Limb (tissue), 2 donors: ENCODE measurements around the gene SPATS2L.

Experiments used
- DNase-seq, 2 donors: peaks; one replicate each; pipeline ENCODE4 v3.0.0-alpha.2; 2016; ENCODE audit errors: extremely low spot score in 2 of 2

Gene SPATS2L

DNA sequence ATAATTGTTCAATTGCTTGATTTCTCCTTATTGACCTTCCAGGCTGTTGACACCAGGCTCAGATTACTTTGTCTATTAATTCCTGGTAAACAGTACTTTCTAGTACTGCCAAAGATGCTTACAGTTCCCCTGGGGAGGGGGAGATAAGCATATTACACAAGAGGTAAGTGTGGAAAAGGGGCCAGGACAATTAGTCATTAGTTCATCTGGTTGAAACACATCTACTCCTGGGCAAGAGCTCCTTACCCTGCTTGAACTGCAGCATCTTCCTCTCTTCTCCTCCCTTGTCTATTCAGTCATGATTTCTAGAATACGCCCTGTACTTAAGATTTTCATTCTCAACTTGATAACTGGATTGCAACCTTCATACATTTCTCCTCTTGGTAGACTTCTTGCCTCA lies 10.4 kb upstream of the SPATS2L start:
- DNase-seq = no peak

DNA sequence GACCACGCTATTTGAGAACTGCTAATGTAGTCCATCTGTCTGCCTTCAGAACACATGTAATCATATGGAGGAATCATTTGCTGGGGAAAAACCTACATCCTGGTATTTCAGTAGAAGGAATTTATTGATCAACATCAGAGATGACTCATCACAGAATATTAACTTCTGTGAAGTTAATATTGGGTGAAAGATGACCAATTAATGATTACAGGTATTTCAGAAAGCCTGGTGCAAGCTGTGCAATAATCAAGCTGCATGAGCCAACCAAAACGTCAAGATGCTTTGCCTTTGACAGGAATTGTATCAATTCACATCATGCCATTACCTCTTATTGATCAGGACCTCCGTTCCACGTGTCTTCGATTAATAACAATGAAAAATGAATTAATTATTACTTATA lies 9.4 kb upstream of the SPATS2L start:
- DNase-seq = no peak

DNA sequence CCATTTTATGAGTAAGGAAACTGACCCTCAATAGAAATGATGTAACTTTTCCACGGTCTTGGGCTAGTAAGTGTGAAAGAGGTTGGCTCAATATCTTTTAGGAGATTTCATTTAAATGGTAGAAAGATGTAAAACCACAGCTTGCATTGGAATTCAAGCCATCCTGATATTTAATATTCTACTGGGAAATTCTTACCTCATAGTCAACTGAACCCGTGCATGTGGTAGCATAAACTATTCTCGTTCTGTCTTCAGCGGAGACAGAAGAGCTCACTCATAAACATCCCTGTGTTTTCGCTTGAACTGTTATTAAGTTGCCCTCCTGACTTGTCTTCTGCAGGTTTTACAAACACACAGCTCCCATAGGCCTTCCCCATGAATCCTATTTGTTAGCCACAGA lies 8.5 kb upstream of the SPATS2L start:
- DNase-seq = no peak

DNA sequence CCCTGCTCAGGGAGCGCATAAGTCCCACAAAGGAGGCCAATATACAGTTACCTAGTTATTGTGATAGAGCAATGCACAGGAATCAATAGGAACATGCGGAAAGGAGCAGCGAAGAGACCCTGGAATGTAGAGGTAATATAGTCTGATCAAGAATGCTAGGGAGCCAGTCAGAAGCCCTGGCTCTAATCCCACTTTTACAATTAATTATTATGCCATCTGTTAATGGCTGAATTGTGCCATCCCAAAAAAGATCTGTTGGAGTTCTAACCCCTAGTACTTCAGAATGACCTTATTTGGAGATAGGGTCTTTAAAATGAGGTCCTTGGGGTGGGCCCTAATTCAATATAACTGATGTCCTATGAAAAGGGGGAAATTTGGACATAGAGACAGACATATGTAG lies 7.7 kb upstream of the SPATS2L start:
- DNase-seq = no peak

DNA sequence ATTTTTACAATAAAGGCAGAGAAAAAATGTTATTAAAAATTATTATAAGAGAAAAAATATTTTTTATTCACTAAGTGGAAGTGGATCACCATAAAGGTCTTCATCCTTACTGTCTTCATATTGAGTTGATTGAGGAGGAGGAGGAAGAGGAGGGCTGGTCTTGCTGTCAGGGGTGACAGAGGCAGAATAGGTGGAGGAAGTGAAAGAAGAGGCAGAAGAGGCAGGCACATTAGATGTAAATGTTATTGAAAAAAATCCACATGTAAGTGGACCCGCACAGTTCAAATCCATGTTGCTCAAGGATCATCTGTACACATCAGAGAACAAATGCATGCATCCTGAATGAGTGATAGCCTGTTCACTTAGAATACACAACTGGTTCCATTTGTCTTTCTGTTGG lies 6.4 kb upstream of the SPATS2L start:
- DNase-seq = no peak

DNA sequence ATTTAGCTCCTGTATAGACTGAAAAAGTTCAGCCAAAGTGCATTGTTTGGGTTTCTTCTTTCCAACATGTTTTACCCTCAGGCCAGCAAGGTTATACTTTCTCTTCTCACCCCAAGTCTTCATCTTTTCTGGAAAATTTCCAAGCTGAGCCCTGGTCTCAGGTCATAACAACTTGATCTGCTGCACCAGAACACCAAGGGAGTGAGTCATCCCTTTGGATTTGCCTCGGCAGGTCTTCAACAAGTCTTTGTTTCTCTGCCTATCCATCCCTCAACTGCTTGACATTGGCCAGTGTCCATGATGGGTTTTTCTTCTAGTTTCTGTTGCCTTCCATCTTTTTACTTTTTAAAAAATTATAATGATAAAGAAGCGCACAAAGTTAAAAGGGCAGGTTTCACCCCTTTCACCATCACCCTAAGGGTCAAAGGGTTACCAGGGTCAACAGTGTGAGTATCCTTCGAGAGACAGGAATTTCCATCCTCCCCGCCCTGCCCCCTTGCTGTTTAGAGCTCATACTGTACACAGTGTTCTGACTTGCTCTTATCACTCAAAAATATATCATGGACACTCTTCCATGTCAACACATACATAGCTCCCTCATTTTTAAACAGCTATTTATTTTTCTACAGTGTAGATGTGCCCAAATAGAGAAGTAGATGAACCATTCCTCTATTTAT lies 5.7 kb upstream of the SPATS2L start:
- DNase-seq = no peak

DNA sequence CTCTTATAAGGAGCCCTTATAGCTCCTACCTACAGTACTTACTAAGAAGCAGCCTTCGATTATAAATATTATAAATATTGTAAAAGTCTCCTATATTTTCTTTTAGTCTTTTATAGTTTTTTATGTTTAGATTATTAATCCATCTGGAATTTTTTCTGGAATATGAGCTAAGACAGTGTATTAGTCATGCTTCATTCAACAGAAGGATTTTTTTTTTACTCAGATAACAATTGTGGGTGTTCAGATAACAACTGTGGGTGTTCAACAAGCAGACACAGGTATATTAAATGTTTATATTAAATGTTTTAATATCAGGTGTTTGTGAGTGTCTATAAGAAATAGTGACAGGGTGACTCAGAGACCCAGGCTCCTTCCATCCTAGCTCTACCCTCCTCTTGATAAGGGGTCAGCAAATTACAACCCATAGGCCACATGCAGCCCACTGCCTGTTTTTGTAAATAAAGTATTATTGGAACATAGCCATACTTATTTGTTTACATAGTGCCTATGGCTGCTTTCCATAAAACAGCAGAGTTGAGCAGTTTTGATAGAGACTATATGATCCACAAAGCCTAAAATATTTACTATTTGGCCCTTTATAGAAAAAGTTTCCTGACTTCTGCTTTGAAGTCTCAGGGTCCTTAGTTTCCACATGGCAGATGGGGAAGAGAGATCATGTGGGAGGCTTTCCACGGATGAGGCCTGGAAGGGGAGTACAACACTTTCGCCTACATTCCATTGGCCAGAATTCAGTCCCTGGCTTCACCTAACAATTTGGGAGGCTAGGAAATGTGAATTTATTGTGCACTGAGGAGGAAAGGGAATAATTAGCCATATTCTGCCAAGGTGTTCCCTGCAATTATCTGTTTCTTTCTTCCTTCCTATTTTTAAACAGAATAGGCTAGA lies 4.3 kb upstream of the SPATS2L start:
- DNase-seq = no peak

DNA sequence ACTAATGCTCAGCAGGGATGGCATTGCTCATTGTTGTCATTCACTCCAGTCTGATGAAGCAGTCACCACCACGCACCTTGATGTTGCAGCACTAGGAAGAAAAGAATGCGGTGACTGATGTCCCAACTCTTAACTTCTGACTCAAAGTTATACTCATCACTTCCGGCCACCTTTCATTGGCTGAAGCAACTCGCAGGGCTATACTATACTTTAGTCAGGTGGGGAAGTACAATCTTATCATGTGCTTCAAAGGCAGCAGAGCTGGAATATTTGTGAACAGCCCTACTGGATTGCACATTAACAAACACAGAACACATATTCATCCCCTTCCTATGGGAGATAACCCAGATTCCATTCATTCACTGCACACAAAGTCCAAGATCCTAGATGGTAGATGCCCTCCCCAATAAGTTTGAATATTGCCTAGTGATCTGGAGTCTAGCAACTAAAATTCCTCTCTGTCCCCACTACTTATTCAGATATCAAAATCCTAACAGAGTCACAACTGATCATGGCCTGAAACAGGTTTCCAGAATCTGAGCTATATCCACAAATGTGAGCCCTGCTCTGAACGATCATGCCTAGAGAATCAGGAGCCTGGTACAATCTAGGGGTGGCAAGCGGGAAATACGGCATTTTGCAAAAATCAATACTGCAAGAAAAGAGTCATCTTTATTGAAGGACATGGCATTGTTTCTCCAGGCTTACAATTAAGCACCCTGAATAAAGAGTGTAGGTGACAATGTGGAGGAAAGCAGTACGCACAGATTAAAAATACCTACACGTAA lies 3.4 kb upstream of the SPATS2L start:
- DNase-seq = no peak

DNA sequence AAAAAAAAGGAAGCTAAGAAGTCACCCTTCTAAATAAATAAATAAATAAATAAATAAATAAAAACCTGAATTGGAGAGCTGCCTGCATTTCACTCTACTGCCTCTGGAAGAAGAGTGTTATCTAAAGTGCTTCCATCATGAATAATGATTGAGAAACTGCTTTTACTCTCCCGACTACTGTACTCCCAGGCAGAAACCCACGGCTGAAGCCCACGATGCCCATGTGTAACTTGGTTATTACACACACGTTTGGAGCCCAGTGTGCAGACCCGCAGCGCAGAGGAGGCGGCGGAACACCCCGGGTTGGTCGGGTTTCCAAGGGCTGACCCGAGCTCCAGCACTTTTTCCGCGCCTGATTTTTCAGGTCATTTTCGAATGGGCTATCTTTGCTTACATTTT lies 697 bp upstream of the SPATS2L start:
- DNase-seq = peak; percentile 72 to 76

DNA sequence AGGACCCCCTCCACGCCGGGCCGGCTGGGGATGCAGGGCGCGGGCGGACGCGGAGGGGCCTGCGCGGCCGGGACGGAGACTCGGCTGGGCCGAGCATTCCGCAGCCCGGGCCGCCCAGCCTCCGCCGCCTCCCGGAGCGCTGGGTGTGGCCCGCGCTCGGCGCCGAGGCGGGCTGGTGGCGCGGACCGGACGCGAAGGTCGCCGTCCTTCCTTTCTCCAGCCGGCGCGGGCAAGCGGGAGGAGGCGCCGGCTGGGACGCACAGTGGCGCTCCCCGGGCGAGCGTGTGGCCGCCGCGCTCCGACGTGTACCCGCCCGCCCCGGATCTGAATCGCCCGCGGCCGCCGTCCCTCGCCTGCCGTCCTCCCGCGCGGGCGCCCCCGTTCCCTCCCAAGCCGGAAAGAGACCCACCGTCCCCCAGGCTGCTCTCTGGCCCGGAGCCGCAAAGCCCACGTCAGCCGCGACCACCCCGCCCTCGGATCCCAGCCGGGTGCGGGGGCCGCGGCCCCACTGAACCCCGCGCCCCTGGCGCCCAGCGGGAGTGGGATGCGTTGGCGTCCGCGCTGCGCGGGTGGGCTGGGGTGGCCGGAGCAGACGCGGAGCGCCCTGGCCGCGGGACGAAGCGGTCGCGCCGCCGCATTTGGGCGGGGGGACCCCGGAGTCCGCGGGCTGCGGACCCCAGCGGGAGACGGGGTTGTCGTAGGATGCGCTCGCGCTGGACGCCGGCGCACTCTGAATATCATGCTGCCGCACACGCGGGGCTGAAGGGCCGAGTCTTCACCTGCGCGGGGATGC lies 634 bp downstream of the SPATS2L start:
- DNase-seq = peak in 1 of 2 donors; percentile 76

DNA sequence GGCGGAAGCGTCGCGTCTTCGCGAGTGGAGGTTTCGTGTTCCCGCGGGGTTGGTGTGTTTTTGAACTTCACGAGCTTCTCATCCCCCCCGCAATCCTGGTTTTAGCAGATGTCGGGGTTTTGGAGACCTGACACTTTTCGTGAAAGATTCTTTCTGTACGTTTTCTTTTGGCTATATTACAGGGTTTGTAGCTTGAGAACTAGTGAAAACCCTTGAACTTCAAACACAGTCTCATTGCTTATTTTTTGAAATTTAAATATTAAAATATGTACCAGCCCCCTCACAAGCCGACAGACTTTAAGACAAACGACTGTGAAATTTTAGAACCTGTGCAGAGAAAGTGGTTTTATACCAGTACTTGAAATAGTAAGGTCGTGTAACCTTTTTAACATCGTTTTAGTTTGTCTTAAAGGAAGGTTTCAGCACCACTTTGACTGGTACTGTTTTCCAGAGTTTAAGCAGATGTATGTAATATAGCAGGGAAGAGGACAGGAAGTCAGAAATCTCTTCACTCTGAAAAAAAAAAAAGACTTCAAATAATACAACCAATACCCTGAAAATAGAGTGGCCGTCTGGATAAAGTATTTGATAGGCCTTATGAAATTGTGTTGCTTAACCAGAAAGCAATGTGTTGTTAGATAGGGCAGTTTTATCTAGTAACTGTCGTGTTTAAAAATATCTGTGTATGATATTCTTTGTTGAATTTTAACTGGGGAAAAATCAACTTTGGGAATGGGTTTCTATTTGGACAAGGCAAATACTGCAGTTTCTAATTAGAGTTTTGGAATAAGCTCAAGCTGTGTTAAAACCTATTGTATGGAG lies 1.4 kb downstream of the SPATS2L start:
- DNase-seq = peak in 1 of 2 donors; percentile 40

DNA sequence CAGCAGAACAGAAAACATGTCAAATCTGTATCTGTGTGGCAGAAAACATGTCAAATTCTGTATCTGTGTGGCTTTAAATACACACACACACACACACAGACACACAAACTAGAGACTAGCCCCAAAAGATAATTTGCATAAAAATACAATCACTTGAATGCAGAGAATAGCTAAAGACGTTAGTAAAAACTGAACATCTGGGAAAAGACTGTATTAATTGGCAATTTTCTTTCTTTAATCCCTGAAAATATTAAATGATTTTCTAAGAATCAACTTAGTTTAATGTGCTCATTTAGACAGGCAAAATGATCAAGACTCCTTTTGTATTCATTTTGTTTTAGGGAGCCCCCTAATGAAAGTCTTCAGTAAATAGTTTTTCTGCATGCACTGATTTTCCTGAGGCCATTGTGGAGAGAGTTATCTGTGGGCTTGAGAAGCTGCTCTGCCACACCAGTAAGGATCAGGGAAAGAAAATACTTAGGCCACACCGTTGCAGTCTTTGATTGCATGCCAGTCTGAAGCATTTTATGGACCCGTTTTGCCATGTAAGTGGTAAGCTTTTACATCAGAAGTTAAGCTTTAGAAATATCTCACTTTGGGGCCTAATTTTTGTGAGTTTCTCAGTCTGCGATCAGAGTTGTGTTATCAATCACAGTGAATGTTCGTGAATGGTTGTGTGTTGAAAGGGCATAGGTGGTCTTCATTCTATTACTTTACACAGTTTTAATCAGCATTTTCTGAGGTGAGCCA lies 2.2 kb downstream of the SPATS2L start:
- peak in 1 of 2 donors; percentile 70 for DNase-seq

DNA sequence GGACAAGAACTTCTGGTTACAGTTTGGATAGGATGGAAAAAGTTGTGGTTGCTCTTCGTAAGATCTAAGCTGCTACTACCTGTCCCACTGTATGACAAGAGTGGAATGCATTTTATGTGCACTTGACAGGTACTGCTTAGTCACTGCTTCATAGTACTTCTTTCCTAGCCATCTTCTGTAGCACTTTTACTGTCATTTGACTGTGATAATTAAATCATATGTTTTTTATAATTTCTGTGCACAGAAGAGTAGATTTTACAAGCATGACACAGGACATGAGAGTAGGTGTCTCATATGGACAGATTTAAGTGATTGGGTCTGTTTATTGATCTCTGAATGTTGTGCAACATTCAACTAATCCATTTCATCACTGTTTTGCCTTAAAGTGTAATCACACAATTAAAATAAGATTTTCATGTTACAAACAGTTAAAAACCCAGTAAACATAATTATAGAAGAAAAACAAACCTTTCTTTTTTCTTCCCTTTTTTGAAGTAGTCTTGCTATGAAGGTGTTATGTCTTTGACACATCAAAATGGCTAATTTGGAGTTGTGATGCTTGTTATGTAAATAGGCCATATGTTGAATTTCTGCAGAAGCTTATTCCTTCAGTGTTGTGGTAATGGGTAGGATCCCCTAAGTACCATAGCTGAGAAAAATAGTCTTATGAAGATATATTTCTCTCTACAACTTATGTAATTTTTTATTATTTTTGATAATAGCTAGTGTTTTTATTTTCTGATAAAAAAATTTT lies 3.0 kb downstream of the SPATS2L start:
- no peak for DNase-seq

DNA sequence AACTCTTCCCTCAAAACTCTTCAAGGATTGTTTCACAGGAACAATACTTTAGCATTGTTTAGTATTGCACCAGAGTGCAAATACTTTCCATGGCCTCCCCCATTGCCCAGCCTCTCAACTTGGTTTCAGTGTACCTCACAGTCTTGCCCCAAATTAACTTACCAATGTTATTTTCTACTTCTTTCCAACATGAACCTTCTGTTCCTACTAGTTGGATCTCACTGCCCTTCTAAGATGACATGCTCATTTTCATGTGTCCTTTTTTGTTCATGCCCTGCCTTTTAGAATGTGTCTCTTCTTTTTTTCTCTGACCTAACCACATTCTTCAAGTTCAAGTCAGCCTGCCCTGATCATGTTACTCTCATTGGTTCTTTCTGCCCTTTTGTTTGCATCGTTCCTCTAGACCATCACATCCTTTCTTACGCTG lies 4.1 kb downstream of the SPATS2L start:
- no peak for DNase-seq

DNA sequence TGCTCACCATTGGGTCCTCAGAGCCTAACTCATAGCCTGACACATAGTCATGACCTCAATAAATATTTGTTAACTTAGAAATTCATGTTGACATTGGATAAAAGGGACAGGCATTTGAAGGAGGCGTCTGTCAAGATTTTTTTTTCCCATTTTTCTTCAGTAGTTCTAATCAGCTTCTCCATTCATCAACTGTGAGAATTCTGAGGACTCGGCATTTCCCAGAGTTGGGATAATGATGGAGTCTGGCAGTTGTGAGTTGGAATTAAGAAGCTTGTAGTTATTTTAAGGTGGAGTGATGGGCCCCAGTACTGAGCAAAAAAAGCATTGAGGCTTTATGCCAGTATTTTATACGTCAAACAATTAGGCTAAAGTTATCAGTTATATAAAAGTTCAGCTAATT lies 4.6 kb downstream of the SPATS2L start:
- DNase-seq = no peak

DNA sequence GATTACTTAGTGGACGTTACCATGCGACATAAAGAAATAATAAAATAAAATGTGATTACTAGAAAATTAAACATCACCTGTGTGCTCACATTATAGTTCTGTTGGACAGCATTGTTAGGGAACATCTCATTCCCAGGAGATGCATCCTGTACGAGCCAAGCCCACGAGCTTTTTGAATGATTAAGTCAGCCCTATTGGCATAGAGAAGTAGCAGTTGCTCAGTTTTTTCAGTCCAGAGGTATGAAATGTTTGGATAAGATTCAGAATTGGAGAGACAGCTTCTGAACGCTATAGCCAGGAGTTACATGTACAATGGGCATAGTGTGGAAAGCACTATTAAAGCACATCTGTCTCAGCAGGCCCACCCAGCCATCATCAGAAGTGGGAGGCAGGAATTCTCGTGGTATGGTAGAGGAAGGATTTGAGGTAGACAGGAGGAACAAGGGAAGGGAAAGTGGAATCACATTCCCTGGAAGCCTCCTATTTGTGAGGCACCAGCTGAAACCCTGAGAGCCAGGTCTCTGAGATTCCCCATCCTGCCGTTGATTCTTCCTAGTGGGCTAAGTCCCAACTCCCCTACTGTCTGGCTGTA lies 8.6 kb downstream of the SPATS2L start:
- DNase-seq = no peak

DNA sequence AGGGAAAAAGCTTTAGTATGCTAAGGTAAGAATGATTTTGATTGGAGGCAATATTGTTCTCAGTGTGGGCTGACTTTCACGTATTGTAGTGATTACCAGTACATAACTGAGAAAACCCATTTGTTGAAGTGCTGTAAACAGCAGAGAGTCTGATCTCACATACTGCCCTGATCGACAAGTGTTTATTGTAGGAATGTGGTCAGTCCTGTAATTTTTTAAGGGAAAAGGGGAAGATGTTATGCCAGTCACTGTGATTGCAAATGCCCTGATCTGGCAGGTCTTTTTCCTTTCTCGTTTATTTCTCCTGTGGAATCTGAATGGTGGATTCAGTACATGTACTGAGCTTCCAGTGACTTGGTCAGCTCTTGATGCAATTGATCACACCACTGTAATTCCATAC lies 11.5 kb downstream of the SPATS2L start:
- no peak for DNase-seq

DNA sequence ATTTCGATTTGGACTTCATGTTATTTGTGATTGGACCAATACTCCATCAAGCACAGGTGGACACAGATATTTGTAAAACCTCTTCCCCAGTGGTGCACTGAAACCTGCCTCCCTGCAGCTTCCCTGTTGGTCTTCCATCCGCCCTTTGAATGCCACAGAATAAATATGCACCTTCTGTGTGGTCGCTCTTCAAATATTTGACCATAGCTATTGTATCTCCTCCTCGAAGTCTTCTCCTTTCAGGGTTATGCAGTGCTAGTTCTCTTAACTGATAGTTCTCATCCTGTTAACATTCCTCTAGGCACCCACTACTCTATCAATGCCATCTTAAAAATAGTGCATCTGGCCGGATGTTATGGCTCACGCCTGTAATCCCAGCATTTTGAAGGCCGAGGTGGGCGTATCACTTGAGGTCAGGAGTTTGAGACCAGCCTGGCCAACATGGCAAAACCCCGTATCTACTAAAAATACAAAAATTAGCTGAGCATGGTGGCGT lies 12.5 kb downstream of the SPATS2L start:
- DNase-seq = no peak
